Measurements from ENCODE around the gene FXYD5. TPM values are rescaled to one million over a fixed set of nuclear protein-coding genes. Genes with fewer than 3 reads are reported as not detected.
"Not testable (repeated sequence)": the region's sequence is repeated elsewhere in the genome, so short reads cannot be mapped to it uniquely, and the experiment has no call there.

FXYD5 gene
- total RNA-seq, 1 donor from 2014 or later = 124 TPM

DNA sequence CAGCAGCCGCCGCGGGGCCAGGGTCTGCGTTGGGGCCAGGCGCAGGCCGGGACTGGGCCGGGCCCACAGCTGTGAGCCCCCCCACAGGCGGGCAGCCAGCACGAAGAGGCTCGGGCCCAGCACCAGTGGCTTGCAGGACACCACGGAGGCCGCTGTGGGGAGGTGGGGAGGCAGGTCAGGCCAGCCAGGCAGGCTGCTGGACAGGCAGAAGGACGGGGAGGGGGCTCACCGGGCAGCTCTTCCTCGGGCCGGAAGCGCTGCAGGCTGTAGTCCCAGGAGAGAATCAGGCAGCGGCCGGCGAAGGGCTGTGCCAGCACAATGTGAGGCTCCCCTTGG lies 27.9 kb upstream of the FXYD5 start:
- Histone ChIP-seq H3K27me3 (no peaks in the 10 kb centered on the region), H3K9me3 (no peaks in the 10 kb centered on the region), H3K4me1 (peaks cover 15% of the 10 kb centered on the region), H3K36me3 (no peaks in the 10 kb centered on the region), H3K27ac (no peak overlapping the region), H3K4me3 (no peak overlapping the region)
- intact Hi-C loops (cut with DNase I) = no loop called here
- TF ChIP-seq, protein P1, sequence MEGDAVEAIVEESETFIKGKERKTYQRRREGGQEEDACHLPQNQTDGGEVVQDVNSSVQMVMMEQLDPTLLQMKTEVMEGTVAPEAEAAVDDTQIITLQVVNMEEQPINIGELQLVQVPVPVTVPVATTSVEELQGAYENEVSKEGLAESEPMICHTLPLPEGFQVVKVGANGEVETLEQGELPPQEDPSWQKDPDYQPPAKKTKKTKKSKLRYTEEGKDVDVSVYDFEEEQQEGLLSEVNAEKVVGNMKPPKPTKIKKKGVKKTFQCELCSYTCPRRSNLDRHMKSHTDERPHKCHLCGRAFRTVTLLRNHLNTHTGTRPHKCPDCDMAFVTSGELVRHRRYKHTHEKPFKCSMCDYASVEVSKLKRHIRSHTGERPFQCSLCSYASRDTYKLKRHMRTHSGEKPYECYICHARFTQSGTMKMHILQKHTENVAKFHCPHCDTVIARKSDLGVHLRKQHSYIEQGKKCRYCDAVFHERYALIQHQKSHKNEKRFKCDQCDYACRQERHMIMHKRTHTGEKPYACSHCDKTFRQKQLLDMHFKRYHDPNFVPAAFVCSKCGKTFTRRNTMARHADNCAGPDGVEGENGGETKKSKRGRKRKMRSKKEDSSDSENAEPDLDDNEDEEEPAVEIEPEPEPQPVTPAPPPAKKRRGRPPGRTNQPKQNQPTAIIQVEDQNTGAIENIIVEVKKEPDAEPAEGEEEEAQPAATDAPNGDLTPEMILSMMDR (IDR thresholded peaks at IDR 0.05) = no peak
- DNase-seq = no peak
- no peak for ATAC-seq

DNA sequence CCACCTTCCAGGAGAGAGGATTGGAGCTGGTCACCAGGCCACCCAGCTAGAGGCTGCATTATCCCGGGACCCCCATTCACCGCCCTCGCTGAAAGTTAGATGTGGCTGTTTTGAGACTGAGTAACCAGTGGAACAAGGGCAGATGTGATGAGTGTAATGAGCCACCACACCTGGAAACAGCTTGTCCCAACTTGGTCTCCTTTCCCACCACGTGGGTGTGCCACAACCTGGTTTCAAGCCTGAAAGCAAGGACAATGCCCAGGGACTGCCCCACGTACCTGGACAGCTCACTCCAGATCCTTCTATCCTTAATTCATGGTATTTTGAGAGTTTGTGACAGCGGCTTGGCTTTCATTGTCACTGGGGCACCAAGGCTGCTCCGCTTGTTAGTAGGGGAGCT lies 26.7 kb upstream of the FXYD5 start:
- peaks cover 15% of the 10 kb centered on the region for H3K4me1 ChIP-seq
- no peak overlapping the region for H3K27ac ChIP-seq
- H3K4me3 ChIP-seq = no peak overlapping the region
- ATAC-seq = no peak
- TF ChIP-seq, protein P1 (IDR thresholded peaks at IDR 0.05) = no peak
- H3K36me3 ChIP-seq = no peaks in the 10 kb centered on the region
- H3K9me3 ChIP-seq = no peaks in the 10 kb centered on the region
- no peaks in the 10 kb centered on the region for H3K27me3 ChIP-seq
- no peak for DNase-seq
- intact Hi-C loops (cut with DNase I) = no loop called here

DNA sequence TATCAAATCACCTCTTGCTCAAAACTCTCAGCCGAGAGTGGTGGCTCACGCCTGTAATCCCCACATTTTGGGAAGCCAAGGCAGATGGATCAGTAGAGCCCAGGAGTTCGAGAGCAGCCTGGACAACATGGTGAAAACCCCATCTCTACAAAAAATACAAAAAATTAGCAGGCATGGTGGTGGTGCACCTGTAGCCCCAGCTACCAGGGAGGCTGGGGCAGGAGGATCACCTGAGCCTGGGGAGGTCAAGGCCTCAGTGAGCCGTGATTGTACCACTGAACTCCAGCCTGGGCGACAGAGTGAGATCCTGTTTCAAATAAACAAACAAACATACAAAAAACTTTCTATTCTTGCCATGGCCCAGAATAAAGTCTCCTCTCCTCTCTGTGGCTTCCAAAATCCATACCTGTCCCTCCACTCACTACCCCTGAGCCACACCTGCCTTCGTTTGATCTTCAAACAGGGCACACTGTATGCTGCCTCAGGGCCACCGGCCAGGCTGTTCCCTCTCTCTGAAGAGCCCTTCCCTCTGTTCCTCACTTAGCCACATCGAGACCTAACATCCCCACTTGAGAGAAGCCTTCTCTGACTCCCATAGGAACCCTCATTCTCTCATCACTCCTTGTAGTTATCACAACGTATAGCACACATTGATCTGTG lies 26.0 kb upstream of the FXYD5 start:
- intact Hi-C loops (cut with DNase I) = no loop called here
- no peak for DNase-seq
- ATAC-seq = no peak
- H3K9me3 ChIP-seq = no peaks in the 10 kb centered on the region
- no peak overlapping the region for H3K27ac ChIP-seq
- H3K4me1 ChIP-seq = peaks cover 12% of the 10 kb centered on the region
- no peak overlapping the region for H3K4me3 ChIP-seq
- no peaks in the 10 kb centered on the region for H3K27me3 ChIP-seq
- TF ChIP-seq, protein P1 (IDR thresholded peaks at IDR 0.05) = no peak
- H3K36me3 ChIP-seq = no peaks in the 10 kb centered on the region

DNA sequence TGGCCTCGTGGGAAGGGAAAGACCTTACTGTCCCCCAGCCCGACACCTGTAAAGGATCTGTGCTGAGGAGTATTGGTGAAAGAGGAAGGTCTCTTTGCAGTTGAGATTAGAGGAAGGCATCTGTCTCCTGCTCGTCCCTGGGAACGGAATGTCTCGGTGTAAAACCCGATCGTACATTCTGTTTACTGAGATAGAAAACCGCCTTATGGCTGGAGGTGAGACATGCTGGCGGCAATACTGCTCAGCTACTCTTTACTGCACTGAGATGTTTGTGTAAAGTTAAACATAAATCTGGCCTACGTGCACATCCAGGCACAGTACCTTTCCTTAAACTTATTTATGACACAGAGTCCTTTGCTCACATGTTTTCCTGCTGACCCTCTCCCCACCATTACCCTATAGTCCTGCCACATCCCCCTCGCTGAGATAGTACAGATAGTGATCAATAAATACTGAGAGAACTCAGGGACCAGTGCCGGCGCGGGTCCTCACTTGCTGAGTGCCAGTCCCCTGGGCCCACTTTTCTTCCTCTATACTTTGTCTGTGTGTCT lies 24.7 kb upstream of the FXYD5 start:
- ATAC-seq; H3K4me3 ChIP-seq; H3K27me3 ChIP-seq; H3K36me3 ChIP-seq; H3K4me1 ChIP-seq; H3K27ac ChIP-seq; DNase-seq; intact Hi-C loops (cut with DNase I); H3K9me3 ChIP-seq: not testable (repeated sequence)

DNA sequence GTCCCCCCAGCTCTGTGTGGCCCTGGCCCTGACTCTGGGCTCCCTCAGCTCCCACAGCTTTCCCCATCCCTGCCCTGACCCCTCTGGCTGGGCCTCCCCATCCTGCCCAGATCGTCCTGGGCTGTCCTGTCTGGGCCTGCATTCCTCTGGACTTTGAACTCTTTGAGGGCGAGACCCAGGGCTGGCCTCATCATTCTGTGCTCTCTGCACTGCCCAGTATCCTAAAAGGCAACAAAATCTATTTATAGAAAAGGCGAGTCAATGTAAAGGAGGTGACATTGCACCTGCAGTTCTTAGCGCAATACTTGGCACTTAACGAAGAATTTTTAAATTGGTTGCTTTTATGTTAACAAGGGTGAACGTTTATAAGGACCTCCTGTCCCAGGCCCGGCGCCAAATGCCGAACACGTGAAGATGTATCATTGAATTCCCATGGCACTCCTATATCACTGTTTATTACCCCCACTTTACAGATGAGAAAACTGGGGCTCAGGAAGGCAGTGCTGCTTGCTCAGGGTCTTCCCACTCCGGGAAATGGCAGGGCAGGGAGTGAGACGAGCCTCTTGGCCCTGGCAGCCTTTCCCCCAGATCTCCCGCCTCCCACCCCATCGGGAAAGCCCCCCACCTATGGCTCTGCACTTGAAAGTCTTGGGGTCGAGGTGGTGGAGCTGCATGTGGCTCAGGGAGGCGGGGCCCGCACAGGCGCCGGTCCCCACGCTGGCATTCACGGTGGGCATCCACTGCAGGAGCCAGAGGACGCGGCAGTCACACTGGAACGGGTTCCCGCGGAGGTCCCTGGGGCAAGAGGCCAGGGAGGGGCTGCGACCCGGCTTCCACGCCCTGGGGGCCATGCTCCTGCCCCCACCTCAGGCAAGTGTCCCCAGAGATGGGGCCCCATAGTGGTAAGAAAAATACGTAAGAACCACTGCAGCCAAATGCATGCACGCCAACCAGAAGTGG lies 23.5 kb upstream of the FXYD5 start:
- no peak overlapping the region for H3K27ac ChIP-seq
- no peak for ATAC-seq
- H3K27me3 ChIP-seq = no peaks in the 10 kb centered on the region
- H3K9me3 ChIP-seq = no peaks in the 10 kb centered on the region
- no peaks in the 10 kb centered on the region for H3K4me1 ChIP-seq
- intact Hi-C loops (cut with DNase I) = no loop called here
- H3K36me3 ChIP-seq = no peaks in the 10 kb centered on the region
- DNase-seq = no peak
- TF ChIP-seq, protein P1 (IDR thresholded peaks at IDR 0.05) = no peak
- no peak overlapping the region for H3K4me3 ChIP-seq

DNA sequence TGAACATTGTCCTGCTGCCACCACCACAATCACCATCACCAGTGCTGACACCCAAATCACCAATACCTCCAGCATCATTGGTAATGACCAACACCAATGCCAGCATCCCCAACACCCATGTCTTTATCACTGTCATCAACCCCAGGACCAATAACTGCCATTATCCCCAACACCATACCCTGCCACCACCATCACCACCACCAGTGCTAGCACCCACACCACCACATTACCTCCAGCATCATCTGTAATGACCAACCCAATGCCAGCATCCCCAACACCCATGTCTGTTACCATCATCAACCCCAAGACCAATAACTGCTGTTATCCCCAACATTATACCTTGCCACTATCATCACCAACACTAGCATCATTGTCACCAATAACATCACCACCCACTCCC lies 22.3 kb upstream of the FXYD5 start:
- DNase-seq (no peak), ATAC-seq (no peak)
- no peaks in the 10 kb centered on the region for H3K9me3 ChIP-seq
- H3K36me3 ChIP-seq = no peaks in the 10 kb centered on the region
- H3K27ac ChIP-seq = no peak overlapping the region
- TF ChIP-seq, protein P1 (IDR thresholded peaks at IDR 0.05) = no peak
- no peak overlapping the region for H3K4me3 ChIP-seq
- no peaks in the 10 kb centered on the region for H3K27me3 ChIP-seq
- no peaks in the 10 kb centered on the region for H3K4me1 ChIP-seq
- intact Hi-C loops (cut with DNase I) = no loop called here
